ENCODE results near the gene NPM3. TPM values are rescaled to one million over a fixed set of nuclear protein-coding genes. Genes with fewer than 3 reads are reported as not detected.
A peak's percentile ranks its signal among the peaks of the same experiment; 100 is the strongest.

The NPM3 gene
- polyA plus RNA-seq (ENCODE audit: insufficient read length) = 54.4 TPM

DNA sequence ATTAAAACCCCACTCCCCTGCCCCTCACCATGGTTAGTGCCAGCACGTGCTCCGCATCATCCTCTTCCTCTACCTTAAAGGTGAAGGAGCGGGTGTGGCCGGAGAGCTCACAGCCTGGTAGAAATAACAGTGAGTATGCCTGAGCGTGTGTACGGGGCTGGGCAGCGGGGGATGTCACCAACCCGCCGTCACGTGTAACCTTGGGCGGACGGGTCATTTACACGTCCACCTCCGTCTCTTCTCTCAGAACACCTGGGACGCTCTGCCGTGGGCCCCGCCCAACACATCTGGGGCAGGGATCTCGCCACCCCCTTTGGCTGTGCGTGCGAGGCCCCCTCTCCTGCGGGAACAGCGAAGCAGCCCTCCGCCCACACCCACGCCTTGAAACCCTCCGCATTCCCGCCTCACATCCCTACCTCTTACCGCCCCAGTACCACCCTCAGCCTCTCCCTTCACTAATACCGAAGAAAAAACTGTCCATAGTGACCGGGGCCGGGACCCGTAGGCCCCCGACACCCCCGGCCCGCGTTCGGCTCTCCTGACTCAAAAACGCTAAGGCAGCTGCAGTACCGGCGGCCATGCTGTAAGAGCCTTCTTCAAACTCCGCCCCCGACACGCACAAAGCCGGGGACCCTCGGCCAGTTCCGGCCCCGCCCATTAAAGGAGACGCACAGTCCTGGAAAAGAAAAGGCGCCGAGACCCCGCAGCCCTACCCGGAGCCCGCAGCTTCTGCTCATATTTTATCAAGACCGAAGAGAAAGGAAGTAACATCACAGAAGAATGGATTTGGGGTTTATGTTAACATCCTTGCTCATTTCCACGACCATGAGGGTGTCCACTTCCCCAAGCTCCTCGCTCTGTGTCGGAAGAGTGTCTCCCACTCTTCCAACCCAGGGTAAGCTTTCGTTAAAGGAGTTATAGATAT, at the start of gene NPM3:
NPM3 (minus strand) TSS at position 636 of the 925 bp plus-strand sequence; CDS start at position 580, 56 bp downstream.
- peak; percentile 55 for DNase-seq (ENCODE audit: low read depth)

- DNase-seq (ENCODE audit: low read depth) = no peak
Observed at GRCh38 chr10:101832325-101832771, 49.1 kb upstream of the NPM3 start.

DNA sequence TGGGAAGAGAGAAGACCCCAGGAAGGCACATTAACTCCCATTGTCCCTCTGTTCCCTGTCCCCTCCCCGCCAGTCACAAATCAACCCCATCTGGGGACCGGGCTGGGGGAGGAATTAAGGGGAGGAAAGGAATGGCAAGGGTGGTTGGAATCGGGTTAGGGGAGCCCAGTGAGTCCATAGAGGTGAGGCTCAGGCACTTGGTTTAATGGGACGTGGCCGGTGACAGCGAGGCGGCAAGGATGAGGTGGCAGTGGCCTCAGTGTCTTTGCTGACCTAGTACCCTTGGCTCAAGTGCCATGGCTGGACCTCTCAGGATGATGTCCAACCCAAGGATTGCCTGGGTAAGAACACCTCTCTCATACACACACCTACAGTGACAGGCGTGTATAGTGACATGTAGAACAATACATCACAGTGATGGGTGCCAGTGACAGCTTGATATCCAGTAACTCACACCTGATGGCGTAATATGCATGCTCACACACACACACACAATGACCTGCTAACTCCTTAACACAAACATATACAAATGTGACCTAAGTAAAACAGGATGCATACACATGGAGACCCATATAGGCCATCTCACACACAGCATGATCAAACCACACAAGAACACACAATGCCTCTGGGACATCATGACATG, 48.0 kb upstream of the NPM3 start:
- no peak for DNase-seq (ENCODE audit: low read depth)

GRCh38 chr10:101830322-101831168, 47.3 kb upstream of the NPM3 start:
- no peak for DNase-seq (ENCODE audit: low read depth)

- no peak for DNase-seq (ENCODE audit: low read depth)
Observed at GRCh38 chr10:101829561-101830315, 46.5 kb upstream of the NPM3 start.

DNA sequence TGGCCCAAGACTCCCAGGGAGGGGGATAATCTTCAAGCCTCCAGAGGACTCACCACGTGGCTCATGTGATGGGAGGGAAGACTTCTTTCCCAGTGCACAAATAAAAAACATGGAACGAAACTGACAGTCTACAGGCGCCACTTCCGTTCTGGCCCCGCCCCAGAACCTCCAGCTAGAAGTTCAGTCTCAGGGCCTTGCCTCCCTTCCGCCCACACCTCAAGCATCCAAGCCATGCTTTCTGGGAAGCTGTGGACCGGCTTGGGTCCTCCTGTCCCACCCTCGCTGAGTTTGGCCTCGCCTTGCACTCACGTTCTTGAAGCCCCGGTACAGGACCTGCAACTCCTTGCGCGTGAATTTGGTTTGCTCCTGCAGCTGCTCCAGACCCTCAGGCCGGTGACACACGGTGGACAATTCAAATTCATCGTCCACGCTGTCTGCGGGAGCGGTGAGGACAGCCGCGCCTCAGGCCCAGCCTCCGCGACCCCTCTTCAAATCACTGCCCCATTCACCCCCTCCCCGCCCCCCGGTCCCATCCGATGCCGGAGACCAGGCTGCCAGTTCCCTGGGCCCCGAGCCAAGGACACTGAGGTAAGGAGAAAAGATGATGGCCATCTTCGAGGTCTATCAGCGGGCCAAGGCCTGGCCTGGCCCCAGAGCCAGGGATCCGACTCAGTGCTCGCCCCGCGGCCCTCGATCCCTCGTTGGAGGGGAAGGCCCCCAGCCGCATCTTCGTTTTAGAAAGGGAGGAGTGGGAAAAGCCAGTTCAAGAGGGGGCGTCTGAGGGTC, 45.7 kb upstream of the NPM3 start:
- no peak for DNase-seq (ENCODE audit: low read depth)

DNA sequence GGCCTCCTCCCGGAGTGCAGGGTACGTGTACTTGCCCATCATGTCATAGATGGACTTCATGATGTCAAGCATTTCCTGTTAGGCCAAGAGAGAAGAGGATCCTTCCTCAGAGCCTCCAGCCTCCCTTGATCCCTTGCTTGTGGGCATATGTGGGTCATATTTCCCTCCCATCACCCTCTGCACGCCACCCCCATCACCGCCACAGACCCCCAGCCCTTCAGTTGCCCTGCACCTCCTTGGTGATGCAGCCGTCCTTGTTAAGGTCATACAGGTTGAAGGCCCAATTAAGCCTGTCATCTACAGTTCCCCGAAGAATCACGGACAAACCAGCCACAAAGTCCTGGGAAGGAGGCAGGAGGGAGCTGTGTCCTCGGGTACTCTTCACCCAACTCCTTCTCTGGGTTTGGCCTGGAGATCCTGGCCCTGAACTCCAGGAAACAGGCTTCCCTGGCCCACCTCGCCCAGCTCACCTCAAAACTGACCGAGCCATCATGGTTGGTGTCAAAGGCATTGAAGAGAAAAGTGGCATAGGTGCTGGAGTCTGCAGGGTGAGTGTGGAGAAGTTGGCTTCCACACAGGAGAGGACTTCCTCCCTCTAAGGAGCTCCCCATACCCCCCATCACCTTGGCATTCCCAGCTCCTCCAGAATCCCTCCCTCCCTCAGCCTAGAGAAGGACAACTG, 44.8 kb upstream of the NPM3 start:
- DNase-seq (ENCODE audit: low read depth) = no peak

DNA sequence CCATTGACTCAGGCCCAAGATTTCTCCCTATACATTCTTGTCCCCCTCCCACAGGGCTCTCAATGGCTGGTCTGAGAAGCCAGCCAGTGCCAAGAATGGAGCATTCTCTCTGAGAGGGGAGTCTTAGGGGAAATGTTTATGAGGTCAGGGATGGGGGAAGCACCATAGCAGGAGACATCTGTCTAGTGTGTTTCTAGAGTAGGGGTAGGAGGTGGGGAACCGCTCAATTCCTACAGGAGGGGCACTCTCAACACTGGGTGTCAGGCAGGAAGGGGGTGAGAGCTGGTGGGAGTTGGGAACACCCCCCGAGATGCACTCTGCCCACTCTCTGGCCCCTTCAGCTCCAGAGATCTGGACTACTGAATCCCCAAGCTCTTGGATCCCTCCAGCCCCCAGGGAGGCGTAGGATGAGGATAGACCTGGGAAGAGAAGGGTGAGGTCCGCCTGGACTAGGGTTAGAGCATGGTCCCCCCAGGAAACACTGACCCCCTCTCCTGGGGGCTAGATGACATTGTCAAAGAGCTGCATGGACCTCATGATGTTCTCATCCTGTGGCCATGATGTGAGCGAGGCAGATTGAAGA, 43.7 kb upstream of the NPM3 start:
- no peak for DNase-seq (ENCODE audit: low read depth)

DNA sequence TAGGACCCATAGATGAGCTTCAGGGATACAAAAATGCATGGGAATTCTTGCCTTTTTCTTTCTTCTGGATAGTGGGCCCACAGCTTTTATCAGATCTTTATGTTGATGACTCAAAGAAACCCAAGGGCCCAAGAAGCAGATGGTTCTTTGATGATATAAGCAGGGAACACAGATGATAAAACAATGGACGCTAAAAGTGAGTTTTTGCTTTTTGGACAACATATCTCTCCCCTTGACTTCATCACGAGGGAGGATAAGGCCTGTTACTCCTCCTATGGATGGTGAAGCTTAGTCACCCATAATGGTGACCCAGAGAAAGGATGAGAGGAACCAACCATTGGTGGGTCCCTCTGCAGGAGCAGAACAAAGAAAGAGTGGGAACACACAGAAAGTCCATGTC, 41.5 kb upstream of the NPM3 start:
- DNase-seq (ENCODE audit: low read depth) = no peak

DNA sequence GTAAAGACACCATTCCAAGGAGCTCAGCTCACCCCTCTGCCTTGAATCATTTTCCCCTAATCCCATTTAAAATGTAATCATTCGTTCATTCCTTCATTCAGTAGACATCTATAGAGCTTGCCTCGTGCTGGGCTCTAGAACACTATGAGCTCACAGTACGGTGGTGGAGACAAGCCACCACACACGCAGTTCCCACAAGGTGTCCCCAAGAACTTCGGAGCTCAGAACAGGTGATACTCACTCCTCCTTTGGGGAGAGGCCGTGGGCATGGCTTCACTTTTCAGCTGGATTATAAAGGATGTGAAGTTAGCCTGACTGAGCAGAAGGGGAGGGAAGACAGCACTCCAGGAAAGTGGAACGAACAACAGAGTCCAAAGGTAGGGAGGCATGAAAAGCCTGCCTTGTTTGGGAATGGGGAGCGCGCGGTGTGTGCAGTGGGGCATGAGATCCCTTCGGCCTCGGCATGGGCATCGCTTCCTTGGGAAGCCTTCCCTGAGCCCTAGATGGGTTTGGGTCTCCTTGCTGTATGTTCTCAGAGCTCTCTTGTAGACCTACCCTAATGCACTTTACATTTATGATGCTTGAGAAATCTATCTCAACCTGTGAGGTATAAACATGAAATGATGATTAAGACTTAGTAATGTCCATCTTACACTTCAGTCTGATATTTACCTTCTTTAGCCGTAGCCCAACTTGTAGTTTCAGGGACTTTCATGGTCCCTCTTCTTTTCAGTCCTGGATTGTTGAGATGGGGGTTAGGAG, 35.8 kb upstream of the NPM3 start:
- DNase-seq (ENCODE audit: low read depth) = no peak

DNA sequence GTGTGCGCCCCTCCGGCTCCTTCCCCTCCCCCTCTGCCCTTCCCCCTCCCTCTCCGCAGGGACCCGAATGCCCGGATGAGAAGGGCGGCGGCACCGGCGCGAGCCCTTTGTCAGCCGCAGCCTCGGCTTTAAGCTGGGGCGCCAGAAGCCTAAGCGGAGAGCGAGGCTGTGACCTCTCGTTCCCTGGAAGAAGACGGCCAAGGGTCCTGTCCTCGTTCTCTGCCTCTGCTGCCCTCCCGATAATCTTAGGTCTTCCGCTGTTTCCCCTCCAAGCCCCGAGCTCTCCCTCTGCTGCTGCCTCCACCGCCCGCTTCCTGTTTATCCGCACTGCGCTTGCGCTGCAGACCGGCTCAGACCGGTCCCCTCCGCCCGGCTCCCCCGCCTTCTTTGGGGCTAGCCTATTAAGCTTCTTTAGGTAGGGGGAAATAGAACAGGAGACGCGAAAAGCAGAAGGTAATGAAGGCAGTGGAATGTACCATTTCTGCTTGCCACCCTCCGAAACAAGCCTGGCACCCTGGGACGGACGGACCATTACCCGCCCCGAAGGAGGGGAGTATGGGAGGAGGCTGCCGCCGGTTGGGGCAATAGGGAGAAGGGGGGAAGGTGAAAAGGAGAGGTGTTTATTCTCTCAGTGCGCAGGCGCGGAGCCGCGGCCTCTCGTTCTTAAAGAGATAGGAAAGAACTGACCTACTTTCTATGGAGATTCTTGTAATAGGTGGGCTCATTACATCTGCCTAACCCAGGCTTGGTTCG, 35.0 kb upstream of the NPM3 start, which contains the start of gene OGA:
OGA (minus strand) TSS at position 326 of the 753 bp plus-strand sequence. CDS start 422 bp downstream, outside the sequence.
- DNase-seq (ENCODE audit: low read depth) = peak; percentile 99

- DNase-seq (ENCODE audit: low read depth) = no peak
Observed at GRCh38 chr10:101817337-101818118, 34.3 kb upstream of the NPM3 start.

DNA sequence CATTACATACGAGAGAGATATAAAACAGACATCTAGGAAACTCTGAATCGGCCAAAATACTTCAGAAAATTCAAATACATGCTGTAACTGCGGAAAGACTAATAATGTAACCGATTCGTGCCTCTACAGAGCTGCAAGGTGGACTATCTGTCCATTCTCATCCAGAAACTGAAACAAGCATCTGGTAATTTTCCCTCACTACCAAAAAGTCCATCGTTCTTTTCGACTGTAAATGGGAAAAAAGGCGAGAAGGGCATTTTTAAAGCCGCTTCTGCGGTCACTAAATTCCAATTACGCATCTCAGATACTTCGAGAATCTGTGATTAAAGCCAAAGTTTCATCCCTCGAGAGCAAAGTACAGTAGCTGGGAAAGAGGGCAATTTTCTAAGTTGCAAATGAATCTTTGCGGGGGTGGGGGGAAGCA, 33.7 kb upstream of the NPM3 start:
- no peak for DNase-seq (ENCODE audit: low read depth)

GRCh38 chr10:101816376-101816775, 33.1 kb upstream of the NPM3 start:
- DNase-seq (ENCODE audit: low read depth) = no peak

DNA sequence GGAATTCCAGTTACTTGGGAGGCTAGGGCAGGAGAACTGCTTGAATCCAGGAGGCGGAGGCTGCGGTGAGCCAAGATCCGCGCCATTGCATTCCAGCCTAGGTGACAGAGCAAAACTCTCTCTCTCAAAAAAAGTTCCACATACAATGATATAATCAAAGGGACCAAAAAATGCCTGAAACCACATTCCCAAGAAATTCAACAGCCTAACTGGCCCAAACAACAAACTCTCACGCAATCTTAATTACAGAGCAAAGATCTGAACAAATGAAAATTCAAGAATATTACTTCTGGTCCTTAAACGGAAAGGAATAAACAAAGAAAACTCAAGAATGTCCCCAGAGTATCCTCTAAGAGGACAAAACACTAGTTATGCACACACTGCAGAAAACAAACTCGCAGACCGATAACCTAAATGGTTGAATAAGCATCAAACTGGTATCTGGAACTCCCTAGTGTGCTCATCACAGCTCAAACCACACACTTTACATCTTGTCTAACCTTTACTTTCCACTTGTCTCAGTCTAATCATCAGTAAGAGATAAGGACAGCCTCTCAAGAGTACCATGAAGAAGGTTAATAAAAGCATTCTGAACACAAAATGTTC, 31.3 kb upstream of the NPM3 start:
- DNase-seq (ENCODE audit: low read depth) = no peak

GRCh38 chr10:101812606-101813005, 29.4 kb upstream of the NPM3 start:
- no peak for DNase-seq (ENCODE audit: low read depth)
